Measurements from ENCODE around the gene COQ10A. TPM values are rescaled to one million over a fixed set of nuclear protein-coding genes. Genes with fewer than 3 reads are reported as not detected.
A peak's percentile ranks its signal among the peaks of the same experiment; 100 is the strongest.

Gene COQ10A
- total and polyA plus RNA-seq, 4 donors: 13.4 to 29.9 (median 21.9) TPM

DNA sequence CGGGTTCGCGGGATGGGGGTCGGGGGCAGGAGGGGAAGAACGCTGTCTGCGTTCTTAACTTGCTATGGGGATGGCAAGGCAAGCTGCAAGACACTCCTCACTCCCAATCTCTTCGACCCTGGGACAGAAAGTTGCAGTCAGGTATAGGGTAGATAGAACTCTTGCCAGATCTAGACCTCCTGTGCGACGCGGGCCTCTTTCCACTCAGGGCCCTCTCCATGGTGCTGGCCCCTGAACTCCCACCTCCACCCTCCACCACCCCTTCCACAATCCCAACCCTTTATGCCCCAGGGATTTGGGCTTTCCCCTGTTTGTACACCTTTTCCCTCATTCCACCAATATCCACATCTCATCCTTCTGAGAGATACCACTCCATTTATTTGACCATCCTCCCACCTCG lies 41.8 kb upstream of the COQ10A start:
- no peaks in the 10 kb centered on the region for H3K9me3 ChIP-seq (ENCODE audit: control insufficient read depth, insufficient read depth, low read length)
- H3K27ac ChIP-seq (ENCODE audit: low read depth, low read length): no peak overlapping the region
- peak overlapping the region; percentile 78 for H3K4me3 ChIP-seq (ENCODE audit: low read depth, low read length)
- whole genome bisulfite sequencing (ENCODE audit: insufficient coverage): 96% methylated on average over 2 of the region's 11 CpGs
- H3K27me3 ChIP-seq (ENCODE audit: control insufficient read depth, insufficient read depth, low read length): no peaks in the 10 kb centered on the region
- DNase-seq (ENCODE audit: low read depth in 4 of 6, low spot score in 6 of 6): no peak
- peaks cover 15% of the 10 kb centered on the region for H3K36me3 ChIP-seq (ENCODE audit: control insufficient read depth, insufficient read depth, low read length)
- H3K4me1 ChIP-seq (ENCODE audit: control insufficient read depth, insufficient read depth, low read length): peaks cover 46% of the 10 kb centered on the region

DNA sequence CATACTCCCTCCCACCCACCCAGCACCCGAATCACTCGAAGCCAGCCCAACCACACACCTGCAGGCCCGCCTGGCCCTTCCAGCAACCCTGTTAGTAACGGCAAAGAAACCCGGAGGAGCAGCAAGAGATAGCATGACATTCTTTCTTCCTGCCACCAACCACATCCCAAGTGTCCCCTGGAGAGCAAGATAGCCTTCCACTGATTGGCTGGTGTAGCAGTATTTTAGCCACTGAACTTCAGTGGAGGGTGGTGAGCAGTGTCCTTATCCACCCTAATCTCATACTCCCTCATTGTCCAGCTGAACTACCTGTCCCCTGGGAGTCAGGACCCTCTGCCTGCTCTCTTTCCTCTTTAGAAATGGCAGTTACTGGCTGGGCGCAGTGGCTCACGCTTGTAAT lies 37.7 kb upstream of the COQ10A start:
- H3K36me3 ChIP-seq (ENCODE audit: control insufficient read depth, insufficient read depth, low read length): peaks cover 15% of the 10 kb centered on the region
- H3K27ac ChIP-seq (ENCODE audit: low read depth, low read length): no peak overlapping the region
- H3K9me3 ChIP-seq (ENCODE audit: control insufficient read depth, insufficient read depth, low read length): no peaks in the 10 kb centered on the region
- WGBS (ENCODE audit: insufficient coverage): 90% methylated on average over 4 of the region's 7 CpGs
- H3K4me1 ChIP-seq (ENCODE audit: control insufficient read depth, insufficient read depth, low read length): peaks cover 14% of the 10 kb centered on the region
- no peak overlapping the region for H3K4me3 ChIP-seq (ENCODE audit: low read depth, low read length)
- no peak for DNase-seq (ENCODE audit: low read depth in 4 of 6, low spot score in 6 of 6)
- H3K27me3 ChIP-seq (ENCODE audit: control insufficient read depth, insufficient read depth, low read length): no peaks in the 10 kb centered on the region

DNA sequence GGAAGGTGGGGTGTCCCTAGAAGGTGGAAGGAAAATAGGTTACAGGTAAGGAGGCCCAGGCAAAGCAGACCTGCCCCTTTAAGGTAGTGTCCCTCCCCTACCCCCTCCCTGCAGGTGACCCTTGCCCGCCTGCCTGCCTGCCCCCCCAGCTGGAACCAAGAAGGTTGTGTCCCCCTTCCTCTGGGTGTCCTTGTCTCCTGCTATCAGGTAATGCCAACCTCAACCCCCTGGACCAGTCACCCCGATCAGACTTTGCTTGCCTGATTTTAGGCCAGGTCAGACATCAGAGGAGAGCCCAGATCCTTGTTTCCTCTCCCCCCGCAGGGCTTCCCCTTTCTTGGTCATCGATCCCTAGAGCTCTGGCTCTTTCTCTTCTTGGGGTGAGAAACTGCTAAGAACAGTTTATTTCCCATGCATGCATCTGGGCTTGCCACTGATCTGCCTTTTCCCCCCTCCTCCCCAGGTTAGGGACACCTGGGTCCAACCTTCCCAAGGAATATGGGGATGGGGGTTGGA lies 36.8 kb upstream of the COQ10A start, which contains the start of gene SLC39A5:
TSS of gene SLC39A5 (plus strand) at position 136 of the 516 bp plus-strand sequence. CDS start 1,224 bp downstream, outside the sequence.
- no peak for DNase-seq (ENCODE audit: low read depth in 4 of 6, low spot score in 6 of 6)
- no peak within 1 kb of the TSS for H3K4me3 ChIP-seq (ENCODE audit: low read depth, low read length)
- H3K27me3 ChIP-seq (ENCODE audit: control insufficient read depth, insufficient read depth, low read length): no peaks in the 10 kb centered on the region
- H3K9me3 ChIP-seq (ENCODE audit: control insufficient read depth, insufficient read depth, low read length): no peaks in the 10 kb centered on the region
- no peak within 1 kb of the TSS for H3K27ac ChIP-seq (ENCODE audit: low read depth, low read length)
- H3K4me1 ChIP-seq (ENCODE audit: control insufficient read depth, insufficient read depth, low read length): peaks cover 6% of the 10 kb centered on the region
- peaks cover 17% of the 10 kb centered on the region for H3K36me3 ChIP-seq (ENCODE audit: control insufficient read depth, insufficient read depth, low read length)
- WGBS (ENCODE audit: insufficient coverage): 80% methylated on average over 3 of the region's 4 CpGs

DNA sequence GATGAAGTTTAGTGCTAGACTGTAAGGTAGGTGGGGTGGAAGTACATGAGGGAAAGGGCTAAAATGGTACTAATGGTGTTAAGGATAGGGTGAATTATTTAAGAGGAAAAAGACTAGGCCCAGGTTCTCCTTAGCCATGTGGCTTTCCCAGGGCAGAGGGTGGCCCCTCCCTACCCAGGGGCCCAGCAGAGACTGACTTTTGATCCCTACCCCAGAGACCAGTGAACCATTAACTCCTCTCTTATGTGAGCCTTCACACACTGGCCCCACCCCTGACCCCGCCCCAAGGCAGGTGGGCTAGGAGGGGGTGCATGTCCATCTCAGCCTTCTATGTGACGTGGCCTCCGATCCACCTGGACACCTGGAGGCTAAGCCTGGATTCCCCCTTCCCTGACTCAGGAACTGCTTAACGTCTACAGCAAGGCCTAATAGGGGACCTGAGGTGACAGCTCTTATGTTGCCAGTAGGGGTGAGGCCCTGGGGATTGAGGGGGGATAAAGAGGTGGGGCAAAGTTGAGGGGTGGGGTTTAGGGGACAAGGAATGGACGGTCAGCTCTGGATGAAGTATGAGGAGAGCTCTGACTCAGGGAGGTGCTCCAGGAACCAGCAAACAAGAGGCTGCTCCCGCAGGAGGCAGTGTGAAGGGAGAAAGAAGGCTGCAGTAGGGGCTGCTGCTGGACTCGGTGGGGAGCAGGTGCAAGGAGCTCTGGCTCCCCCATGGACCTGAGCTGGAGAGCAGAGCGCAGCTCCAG lies 36.1 kb upstream of the COQ10A start:
- H3K4me1 ChIP-seq (ENCODE audit: control insufficient read depth, insufficient read depth, low read length): peaks cover 1% of the 10 kb centered on the region
- peaks cover 23% of the 10 kb centered on the region for H3K36me3 ChIP-seq (ENCODE audit: control insufficient read depth, insufficient read depth, low read length)
- no peak for DNase-seq (ENCODE audit: low read depth in 4 of 6, low spot score in 6 of 6)
- 50% methylated on average over 7 of the region's 8 CpGs for WGBS (ENCODE audit: insufficient coverage)
- H3K9me3 ChIP-seq (ENCODE audit: control insufficient read depth, insufficient read depth, low read length): no peaks in the 10 kb centered on the region
- H3K27ac ChIP-seq (ENCODE audit: low read depth, low read length): no peak overlapping the region
- no peak overlapping the region for H3K4me3 ChIP-seq (ENCODE audit: low read depth, low read length)
- H3K27me3 ChIP-seq (ENCODE audit: control insufficient read depth, insufficient read depth, low read length): no peaks in the 10 kb centered on the region

DNA sequence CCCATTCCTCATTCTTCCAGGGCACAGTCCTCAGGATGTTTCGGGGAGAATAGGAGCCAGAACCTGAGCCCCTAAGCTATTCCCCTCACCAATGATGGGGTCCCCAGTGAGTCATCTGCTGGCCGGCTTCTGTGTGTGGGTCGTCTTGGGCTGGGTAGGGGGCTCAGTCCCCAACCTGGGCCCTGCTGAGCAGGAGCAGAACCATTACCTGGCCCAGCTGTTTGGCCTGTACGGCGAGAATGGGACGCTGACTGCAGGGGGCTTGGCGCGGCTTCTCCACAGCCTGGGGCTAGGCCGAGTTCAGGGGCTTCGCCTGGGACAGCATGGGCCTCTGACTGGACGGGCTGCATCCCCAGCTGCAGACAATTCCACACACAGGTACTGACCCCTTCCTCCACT lies 35.6 kb upstream of the COQ10A start:
- H3K27me3 ChIP-seq (ENCODE audit: control insufficient read depth, insufficient read depth, low read length): no peaks in the 10 kb centered on the region
- DNase-seq (ENCODE audit: low read depth in 4 of 6, low spot score in 6 of 6): no peak
- peaks cover 25% of the 10 kb centered on the region for H3K36me3 ChIP-seq (ENCODE audit: control insufficient read depth, insufficient read depth, low read length)
- no peak overlapping the region for H3K27ac ChIP-seq (ENCODE audit: low read depth, low read length)
- no peak overlapping the region for H3K4me3 ChIP-seq (ENCODE audit: low read depth, low read length)
- no peaks in the 10 kb centered on the region for H3K9me3 ChIP-seq (ENCODE audit: control insufficient read depth, insufficient read depth, low read length)
- H3K4me1 ChIP-seq (ENCODE audit: control insufficient read depth, insufficient read depth, low read length): no peaks in the 10 kb centered on the region
- WGBS (ENCODE audit: insufficient coverage): 82% methylated on average over 11 of the region's 11 CpGs

DNA sequence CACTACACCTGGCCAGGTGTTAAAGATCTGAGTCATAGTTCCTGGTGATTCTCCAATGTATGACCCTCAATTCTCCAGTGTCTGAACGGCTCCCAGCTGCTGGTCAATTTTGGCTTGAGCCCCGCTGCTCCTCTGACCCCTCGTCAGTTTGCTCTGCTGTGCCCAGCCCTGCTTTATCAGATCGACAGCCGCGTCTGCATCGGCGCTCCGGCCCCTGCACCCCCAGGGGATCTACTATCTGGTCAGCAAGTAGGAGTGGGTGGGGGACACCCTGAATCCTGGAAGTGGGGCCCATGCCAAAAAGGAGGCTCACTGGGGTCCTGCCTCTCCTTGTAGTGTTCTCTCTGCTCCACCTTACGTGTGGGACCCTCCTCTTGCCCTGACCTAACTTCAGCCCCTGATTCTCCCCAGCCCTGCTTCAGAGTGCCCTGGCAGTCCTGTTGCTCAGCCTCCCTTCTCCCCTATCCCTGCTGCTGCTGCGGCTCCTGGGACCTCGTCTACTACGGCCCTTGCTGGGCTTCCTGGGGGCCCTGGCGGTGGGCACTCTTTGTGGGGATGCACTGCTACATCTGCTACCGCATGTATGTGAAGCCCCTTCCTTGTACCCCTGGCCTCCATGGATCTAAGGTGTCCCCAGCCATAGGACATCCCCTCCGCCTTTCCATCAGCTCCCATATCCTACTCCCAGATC lies 31.9 kb upstream of the COQ10A start:
- 87% methylated on average over 16 of the region's 16 CpGs for WGBS (ENCODE audit: insufficient coverage)
- Histone ChIP-seq H3K4me3 (ENCODE audit: low read depth, low read length) (no peak overlapping the region), H3K36me3 (ENCODE audit: control insufficient read depth, insufficient read depth, low read length) (peaks cover 49% of the 10 kb centered on the region), H3K27me3 (ENCODE audit: control insufficient read depth, insufficient read depth, low read length) (no peaks in the 10 kb centered on the region), H3K9me3 (ENCODE audit: control insufficient read depth, insufficient read depth, low read length) (no peaks in the 10 kb centered on the region), H3K27ac (ENCODE audit: low read depth, low read length) (no peak overlapping the region), H3K4me1 (ENCODE audit: control insufficient read depth, insufficient read depth, low read length) (no peaks in the 10 kb centered on the region)
- DNase-seq (ENCODE audit: low read depth in 4 of 6, low spot score in 6 of 6): no peak

DNA sequence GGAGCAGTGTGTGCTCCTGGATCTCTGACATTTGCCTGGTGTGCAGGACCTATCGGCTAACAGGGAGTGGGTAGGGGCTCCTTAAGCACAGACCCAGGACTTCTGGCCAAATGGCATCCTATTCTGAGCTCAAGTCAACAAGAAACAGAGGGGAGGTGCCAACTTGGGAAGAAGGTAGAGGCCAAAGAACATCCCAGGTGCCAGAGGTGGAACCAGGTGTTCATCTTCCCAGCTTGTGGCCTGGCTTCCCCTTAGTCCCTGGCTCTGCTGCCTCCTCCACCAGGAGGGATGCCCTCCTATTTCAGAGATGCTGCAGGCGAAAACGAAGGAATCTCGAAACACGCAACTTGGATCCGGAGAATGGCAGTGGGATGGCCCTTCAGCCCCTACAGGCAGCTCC lies 30.7 kb upstream of the COQ10A start:
- Histone ChIP-seq H3K36me3 (ENCODE audit: control insufficient read depth, insufficient read depth, low read length) (peaks cover 61% of the 10 kb centered on the region), H3K4me3 (ENCODE audit: low read depth, low read length) (no peak overlapping the region), H3K4me1 (ENCODE audit: control insufficient read depth, insufficient read depth, low read length) (no peaks in the 10 kb centered on the region), H3K27ac (ENCODE audit: low read depth, low read length) (no peak overlapping the region), H3K27me3 (ENCODE audit: control insufficient read depth, insufficient read depth, low read length) (no peaks in the 10 kb centered on the region), H3K9me3 (ENCODE audit: control insufficient read depth, insufficient read depth, low read length) (no peaks in the 10 kb centered on the region)
- DNase-seq (ENCODE audit: low read depth in 4 of 6, low spot score in 6 of 6): no peak
- WGBS (ENCODE audit: insufficient coverage): 98% methylated on average over 6 of the region's 6 CpGs

DNA sequence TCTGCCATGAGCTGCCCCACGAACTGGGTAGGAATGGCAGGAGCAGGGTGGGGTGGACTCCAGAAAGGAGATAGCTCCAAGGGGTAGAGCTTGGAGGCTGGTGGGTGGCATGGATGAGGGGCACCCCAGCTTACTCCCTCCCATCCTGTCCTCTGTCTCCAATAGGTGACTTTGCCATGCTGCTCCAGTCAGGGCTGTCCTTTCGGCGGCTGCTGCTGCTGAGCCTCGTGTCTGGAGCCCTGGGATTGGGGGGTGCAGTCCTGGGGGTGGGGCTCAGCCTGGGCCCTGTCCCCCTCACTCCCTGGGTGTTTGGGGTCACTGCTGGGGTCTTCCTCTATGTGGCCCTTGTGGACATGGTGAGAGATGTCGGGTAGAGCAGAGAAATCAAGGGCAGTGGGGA lies 29.8 kb upstream of the COQ10A start:
- DNase-seq (ENCODE audit: low read depth in 4 of 6, low spot score in 6 of 6): no peak
- H3K27ac ChIP-seq (ENCODE audit: low read depth, low read length): no peak overlapping the region
- H3K4me1 ChIP-seq (ENCODE audit: control insufficient read depth, insufficient read depth, low read length): no peaks in the 10 kb centered on the region
- H3K4me3 ChIP-seq (ENCODE audit: low read depth, low read length): no peak overlapping the region
- no peaks in the 10 kb centered on the region for H3K9me3 ChIP-seq (ENCODE audit: control insufficient read depth, insufficient read depth, low read length)
- 88% methylated on average over 5 of the region's 5 CpGs for WGBS (ENCODE audit: insufficient coverage)
- H3K27me3 ChIP-seq (ENCODE audit: control insufficient read depth, insufficient read depth, low read length): no peaks in the 10 kb centered on the region
- peaks cover 70% of the 10 kb centered on the region for H3K36me3 ChIP-seq (ENCODE audit: control insufficient read depth, insufficient read depth, low read length)

DNA sequence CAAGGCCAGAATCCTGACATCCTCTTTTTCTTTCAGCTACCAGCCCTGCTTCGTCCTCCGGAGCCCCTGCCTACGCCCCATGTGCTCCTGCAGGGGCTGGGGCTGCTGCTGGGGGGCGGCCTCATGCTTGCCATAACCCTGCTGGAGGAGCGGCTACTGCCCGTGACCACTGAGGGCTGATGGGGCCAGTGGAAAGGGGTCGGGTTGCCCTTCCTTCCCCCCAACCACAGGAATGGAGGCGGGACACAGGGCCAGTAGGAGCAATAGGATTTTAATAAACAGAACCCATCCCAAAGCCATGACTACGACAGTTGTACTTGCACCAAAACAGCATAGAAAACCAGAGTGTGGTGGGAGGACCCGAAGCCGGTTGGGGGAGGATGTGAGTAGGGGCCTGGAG lies 29.2 kb upstream of the COQ10A start:
- Histone ChIP-seq H3K27me3 (ENCODE audit: control insufficient read depth, insufficient read depth, low read length) (no peaks in the 10 kb centered on the region), H3K4me3 (ENCODE audit: low read depth, low read length) (no peak overlapping the region), H3K27ac (ENCODE audit: low read depth, low read length) (no peak overlapping the region), H3K4me1 (ENCODE audit: control insufficient read depth, insufficient read depth, low read length) (no peaks in the 10 kb centered on the region), H3K36me3 (ENCODE audit: control insufficient read depth, insufficient read depth, low read length) (peaks cover 76% of the 10 kb centered on the region), H3K9me3 (ENCODE audit: control insufficient read depth, insufficient read depth, low read length) (no peaks in the 10 kb centered on the region)
- no peak for DNase-seq (ENCODE audit: low read depth in 4 of 6, low spot score in 6 of 6)
- WGBS (ENCODE audit: insufficient coverage): 68% methylated on average over 8 of the region's 11 CpGs
